SH-SY5Y (cell line): Measurements from ENCODE around the gene COL6A1.

ENCODE experiments used
- GATA2 ChIP-seq: IDR thresholded peaks from 2 replicates; pipeline ENCODE4 v1.6.1; 2011; ENCODE audit warnings: mild to moderate bottlenecking, low read depth, low read length
- GATA3 ChIP-seq: IDR thresholded peaks from 2 replicates; pipeline ENCODE4 v1.6.1; 2011; ENCODE audit warnings: low read depth, mild to moderate bottlenecking, low read length, moderate library complexity

- TF ChIP-seq GATA2 (no peak), GATA3 (no peak)
Measured at GRCh38 chr21:45979141-45979631, 2.4 kb upstream of the COL6A1 start.
